Hepatocyte (in vitro differentiated cells): Measurements from ENCODE around the gene DUSP8. TPM values are rescaled to one million over a fixed set of nuclear protein-coding genes. Genes with fewer than 3 reads are reported as not detected.

ENCODE experiments used
- DNase-seq: peaks from one replicate; pipeline ENCODE4 v3.0.0-alpha.2; 2016; ENCODE audit warnings: low spot score
- H2AFZ ChIP-seq: fragments of 200-600 bp; sonication (generic); 2 replicates; pipeline ENCODE4 v1.6.0; 2016; ENCODE audit warnings: antibody characterized with exemption, mild to moderate bottlenecking
- H3K27ac ChIP-seq: fragments of 200-600 bp; sonication (generic); 2 replicates; pipeline ENCODE4 v1.5.1; 2016; ENCODE audit warnings: mild to moderate bottlenecking
- H3K27me3 ChIP-seq: fragments of 200-600 bp; sonication (generic); 2 replicates; pipeline ENCODE4 v1.6.1; 2016
- H3K36me3 ChIP-seq: fragments of 200-600 bp; sonication (generic); replicated peaks from 2 replicates; pipeline ENCODE4 v1.5.1; 2016; ENCODE audit warnings: low read depth; ENCODE audit not compliant: insufficient read depth
- H3K4me1 ChIP-seq: fragments of 200-600 bp; sonication (generic); 2 replicates; pipeline ENCODE4 v1.5.1; 2016; ENCODE audit warnings: mild to moderate bottlenecking, moderate library complexity; ENCODE audit not compliant: insufficient read depth
- H3K4me2 ChIP-seq: fragments of 200-600 bp; sonication (generic); 2 replicates; pipeline ENCODE4 v1.6.0; 2016
- H3K4me3 ChIP-seq: fragments of 200-600 bp; sonication (generic); 2 replicates; pipeline ENCODE4 v1.5.1; 2016; ENCODE audit warnings: mild to moderate bottlenecking
- H3K79me2 ChIP-seq: fragments of 200-600 bp; sonication (generic); 2 replicates; pipeline ENCODE4 v1.6.0; 2017; ENCODE audit warnings: mild to moderate bottlenecking
- H3K9me2 ChIP-seq: fragments of 200-600 bp; sonication (generic); replicated peaks from 2 replicates; pipeline ENCODE4 v1.6.0; 2017; ENCODE audit warnings: mild to moderate bottlenecking; ENCODE audit not compliant: insufficient read depth
- H3K9me3 ChIP-seq: fragments of 200-600 bp; sonication (generic); 2 replicates; pipeline ENCODE4 v1.5.1; 2016; ENCODE audit warnings: low read depth, mild to moderate bottlenecking
- H4K20me1 ChIP-seq: fragments of 200-600 bp; sonication (generic); 2 replicates; pipeline ENCODE4 v1.6.0; 2016; ENCODE audit warnings: mild to moderate bottlenecking; ENCODE audit not compliant: insufficient read depth, poor library complexity, severe bottlenecking
- CTCF ChIP-seq: fragments of 200-600 bp; sonication (generic); IDR thresholded peaks from 2 replicates; pipeline ENCODE4 v1.5.1; 2016; ENCODE audit warnings: antibody characterized with exemption, mild to moderate bottlenecking; ENCODE audit not compliant: poor library complexity
- EZH2 ChIP-seq: fragments of 200-600 bp; sonication (generic); IDR thresholded peaks from 2 replicates; pipeline ENCODE4 v1.6.1; 2016; ENCODE audit warnings: antibody characterized with exemption, mild to moderate bottlenecking, borderline replicate concordance
- EZH2phosphoT487 ChIP-seq: fragments of 200-600 bp; sonication (generic); IDR thresholded peaks from one replicate; pipeline ENCODE4 v1.6.1; 2018; ENCODE audit warnings: antibody characterized with exemption, mild to moderate bottlenecking, low read depth, moderate library complexity; ENCODE audit not compliant: unreplicated experiment, severe bottlenecking
- WGBS: methylation state at CpG from one replicate; pipeline ENCODE4 v1.1.6; 2016; ENCODE audit warnings: low lambda C conversion rate; ENCODE audit errors: missing lambda C conversion rate; 5-methylcytosine and 5-hydroxymethylcytosine counted together
- polyA plus RNA-seq: library from polyadenylated mRNA; unstranded; fragments of >200 nt; fragmentation: Nextera tagmentation; extraction: Ambion mirVana; gene quantifications from 2 replicates; pipeline ENCODE4 v1.2.1, GENCODE V29; 2016
- total RNA-seq: library from RNA; depleted of rRNA; stranded (reverse); fragments of >200 nt; gene quantifications from 2 replicates; pipeline ENCODE4 v1.2.3, GENCODE V29; 2014

The DUSP8 gene
- total RNA-seq, result 7.9 and 8.0 TPM in 2 replicates
- 13.0 and 17.7 TPM in 2 replicates for polyA plus RNA-seq

- WGBS, result 1% methylated on average over 27 of the region's 124 CpGs
- peak within 1 kb of the TSS; percentile 85 for H3K27ac ChIP-seq
- peak within 1 kb of the TSS; percentile 81 for H2AFZ ChIP-seq
- H4K20me1 ChIP-seq, result peaks cover 32% of the 10 kb centered on the region
- H3K4me3 ChIP-seq, result peak within 1 kb of the TSS; percentile 92
- H3K4me2 ChIP-seq, result peak within 1 kb of the TSS; percentile 98
- no peaks in the 10 kb centered on the region for H3K9me3 ChIP-seq
- peak; percentile 97 for DNase-seq
- H3K36me3 ChIP-seq, result no peaks in the 10 kb centered on the region
- H3K4me1 ChIP-seq, result peaks cover 17% of the 10 kb centered on the region
- TF ChIP-seq EZH2 (peak; percentile 79), CTCF (no peak)
- peaks cover 20% of the 10 kb centered on the region for H3K79me2 ChIP-seq
- H3K9me2 ChIP-seq, result no peaks in the 10 kb centered on the region
- peaks cover 20% of the 10 kb centered on the region for H3K27me3 ChIP-seq
These were observed at the start of gene DUSP8 for GRCh38 chr11:1572197-1573076. Gene DUSP8 (minus strand): TSS chr11:1572271. CDS start chr11:1565826, 6,445 bp downstream.

- H3K36me3 ChIP-seq, result no peaks in the 10 kb centered on the region
- H3K79me2 ChIP-seq, result no peaks in the 10 kb centered on the region
- no peaks in the 10 kb centered on the region for H3K9me3 ChIP-seq
- H2AFZ ChIP-seq, result no peak overlapping the region
- no peaks in the 10 kb centered on the region for H3K4me1 ChIP-seq
- peaks cover 3% of the 10 kb centered on the region for H3K27me3 ChIP-seq
- no peaks in the 10 kb centered on the region for H3K9me2 ChIP-seq
- H3K27ac ChIP-seq, result no peak overlapping the region
- 60% methylated on average over 10 of the region's 10 CpGs for WGBS
- H4K20me1 ChIP-seq, result no peaks in the 10 kb centered on the region
- H3K4me2 ChIP-seq, result no peak overlapping the region
- no peak overlapping the region for H3K4me3 ChIP-seq
- no peak for TF ChIP-seq EZH2phosphoT487
- TF ChIP-seq CTCF, result no peak
- no peak for TF ChIP-seq EZH2
- DNase-seq, result no peak
These were observed 47.4 kb upstream of the DUSP8 start for GRCh38 chr11:1619449-1619848.

- 87% methylated on average over 10 of the region's 10 CpGs for WGBS
- Histone ChIP-seq H3K4me1 (no peaks in the 10 kb centered on the region), H2AFZ (no peak overlapping the region), H3K4me3 (no peak overlapping the region), H4K20me1 (no peaks in the 10 kb centered on the region), H3K79me2 (no peaks in the 10 kb centered on the region), H3K4me2 (no peak overlapping the region), H3K27me3 (peaks cover 3% of the 10 kb centered on the region), H3K9me2 (no peaks in the 10 kb centered on the region), H3K9me3 (no peaks in the 10 kb centered on the region), H3K27ac (no peak overlapping the region), H3K36me3 (no peaks in the 10 kb centered on the region)
- DNase-seq, result no peak
- TF ChIP-seq EZH2 (no peak), EZH2phosphoT487 (no peak), CTCF (no peak)
These were observed 46.2 kb upstream of the DUSP8 start for GRCh38 chr11:1618231-1618630.
